H9 (cell line): ENCODE results near the gene PPP2R3B. TPM values are rescaled to one million over a fixed set of nuclear protein-coding genes. Genes with fewer than 3 reads are reported as not detected.
A peak's percentile ranks its signal among the peaks of the same experiment; 100 is the strongest.

Experiments used
- DNase-seq: peaks from one replicate; pipeline ENCODE4 v3.0.0-alpha.2; 2017
- H2AFZ ChIP-seq: one replicate; pipeline ENCODE4 v1.6.1; 2013; ENCODE audit warnings: mild to moderate bottlenecking, low read length, control low read depth, moderate library complexity
- H2AK5ac ChIP-seq: 2 replicates; pipeline ENCODE4 v1.6.1; 2013; ENCODE audit warnings: low read length, control low read depth, mixed read lengths; ENCODE audit not compliant: insufficient read length
- H2BK120ac ChIP-seq: one replicate; pipeline ENCODE4 v1.6.1; 2013; ENCODE audit warnings: low read depth, mild to moderate bottlenecking, low read length, control low read depth, inconsistent platforms; ENCODE audit not compliant: poor library complexity, severe bottlenecking
- H2BK12ac ChIP-seq: 2 replicates; pipeline ENCODE4 v1.6.1; 2013; ENCODE audit warnings: low read length, control low read depth, mixed read lengths, low read depth; ENCODE audit not compliant: insufficient read length
- H2BK15ac ChIP-seq: 2 replicates; pipeline ENCODE4 v1.6.1; 2013; ENCODE audit warnings: low read depth, low read length, control low read depth
- H2BK20ac ChIP-seq: one replicate; pipeline ENCODE4 v1.6.1; 2013; ENCODE audit warnings: low read depth, mild to moderate bottlenecking, low read length, control low read depth, inconsistent platforms; ENCODE audit not compliant: poor library complexity, severe bottlenecking
- H2BK5ac ChIP-seq: 2 replicates; pipeline ENCODE4 v1.6.1; 2013; ENCODE audit warnings: low read length, control low read depth, mixed read lengths; ENCODE audit not compliant: insufficient read length
- H3K14ac ChIP-seq: 2 replicates; pipeline ENCODE4 v1.6.1; 2013; ENCODE audit warnings: low read length, control low read depth; ENCODE audit not compliant: insufficient read depth
- H3K18ac ChIP-seq: 2 replicates; pipeline ENCODE4 v1.6.1; 2013; ENCODE audit warnings: low read depth, mild to moderate bottlenecking, mixed read lengths, low read length, control low read depth; ENCODE audit not compliant: insufficient read length
- H3K23ac ChIP-seq: 2 replicates; pipeline ENCODE4 v1.6.1; 2013; ENCODE audit warnings: low read length, control low read depth, mixed read lengths, low read depth; ENCODE audit not compliant: insufficient read length
- H3K23me2 ChIP-seq: 2 replicates; pipeline ENCODE4 v1.6.1; 2013; ENCODE audit warnings: low read depth, mild to moderate bottlenecking, mixed read lengths, low read length, control low read depth; ENCODE audit not compliant: insufficient read length, poor library complexity, severe bottlenecking
- H3K27ac ChIP-seq: 2 replicates; pipeline ENCODE4 v1.5.1; 2013; ENCODE audit warnings: low read length, control low read depth, mixed read lengths, low read depth; ENCODE audit not compliant: insufficient read length
- H3K27me3 ChIP-seq: 2 replicates; pipeline ENCODE4 v1.6.1; 2013; ENCODE audit warnings: low read length, control low read depth, inconsistent platforms; ENCODE audit not compliant: insufficient read depth
- H3K4ac ChIP-seq: 2 replicates; pipeline ENCODE4 v1.6.1; 2013; ENCODE audit warnings: low read depth, mild to moderate bottlenecking, control low read depth, inconsistent platforms, low read length, moderate library complexity
- H3K4me1 ChIP-seq: 2 replicates; pipeline ENCODE4 v1.6.1; 2013; ENCODE audit warnings: low read length, control low read depth, inconsistent platforms; ENCODE audit not compliant: insufficient read depth
- H3K4me2 ChIP-seq: 2 replicates; pipeline ENCODE4 v1.6.1; 2013; ENCODE audit warnings: low read length, control low read depth, mixed read lengths; ENCODE audit not compliant: insufficient read length, insufficient read depth
- H3K56ac ChIP-seq: 2 replicates; pipeline ENCODE4 v1.6.1; 2013; ENCODE audit warnings: low read depth, mild to moderate bottlenecking, mixed read lengths, low read length, control low read depth; ENCODE audit not compliant: insufficient read length
- H3K79me1 ChIP-seq: 2 replicates; pipeline ENCODE4 v1.6.1; 2013; ENCODE audit warnings: low read depth, mild to moderate bottlenecking, moderate library complexity, low read length, control low read depth, inconsistent platforms; ENCODE audit not compliant: insufficient read depth, poor library complexity, severe bottlenecking
- H3K79me2 ChIP-seq: 2 replicates; pipeline ENCODE4 v1.6.1; 2013; ENCODE audit warnings: low read length, control low read depth, inconsistent platforms; ENCODE audit not compliant: insufficient read depth
- H3K9ac ChIP-seq: 2 replicates; pipeline ENCODE4 v1.6.1; 2013; ENCODE audit warnings: low read length, control low read depth, mixed read lengths; ENCODE audit not compliant: insufficient read length; ENCODE audit errors: extremely low read depth
- H3K9me3 ChIP-seq: one replicate; pipeline ENCODE4 v1.6.1; 2013; ENCODE audit warnings: low read depth, low read length, inconsistent platforms; ENCODE audit not compliant: control insufficient read depth
- H3T11ph ChIP-seq: one replicate; pipeline ENCODE4 v1.6.1; 2013; ENCODE audit warnings: mild to moderate bottlenecking, low read length, control low read depth, inconsistent platforms
- H4K20me1 ChIP-seq: one replicate; pipeline ENCODE4 v1.6.1; 2013; ENCODE audit not compliant: control insufficient read depth, insufficient read length, insufficient read depth
- H4K5ac ChIP-seq: 2 replicates; pipeline ENCODE4 v1.6.1; 2013; ENCODE audit warnings: low read depth, mild to moderate bottlenecking, mixed read lengths, low read length, control low read depth; ENCODE audit not compliant: insufficient read length
- H4K8ac ChIP-seq: replicated peaks from 2 replicates; pipeline ENCODE4 v1.6.1; 2013; ENCODE audit warnings: low read length, control low read depth, mixed read lengths, low read depth; ENCODE audit not compliant: insufficient read length
- H4K91ac ChIP-seq: 2 replicates; pipeline ENCODE4 v1.6.1; 2013; ENCODE audit warnings: low read depth, mild to moderate bottlenecking, moderate library complexity, mixed read lengths, low read length, control low read depth; ENCODE audit not compliant: insufficient read length
- H3K27ac Mint-ChIP-seq, 3 experiments: 2 replicates in 2 of 3; 3 replicates in 1 of 3; pipeline ENCODE4 v1.8.0; 2020 to 2021; ENCODE audit warnings: mixed read lengths in 3 of 3, mild to moderate bottlenecking in 1 of 3, moderate library complexity in 1 of 3
- H3K27me3 Mint-ChIP-seq: 2 replicates; pipeline ENCODE4 v1.8.0; 2021; ENCODE audit warnings: low read depth, mild to moderate bottlenecking, moderate library complexity, mixed read lengths
- H3K36me3 Mint-ChIP-seq, 3 experiments: 2 replicates in 2 of 3; 3 replicates in 1 of 3; pipeline ENCODE4 v1.8.0; 2020 to 2021; ENCODE audit warnings: low read depth in 3 of 3, mixed read lengths in 3 of 3; ENCODE audit not compliant: insufficient read depth in 1 of 3
- H3K4me1 Mint-ChIP-seq, 2 experiments: 2 replicates each; pipeline ENCODE4 v1.8.0; 2020; ENCODE audit warnings: mixed read lengths in 2 of 2
- H3K4me3 Mint-ChIP-seq, 2 experiments: 2 replicates in 1 of 2; 3 replicates in 1 of 2; pipeline ENCODE4 v1.8.0; 2020 to 2021; ENCODE audit warnings: mild to moderate bottlenecking in 2 of 2, mixed read lengths in 2 of 2, moderate library complexity in 1 of 2
- H3K9me3 Mint-ChIP-seq, 2 experiments: 2 replicates in 1 of 2; 3 replicates in 1 of 2; pipeline ENCODE4 v1.8.0; 2020; ENCODE audit warnings: mild to moderate bottlenecking in 2 of 2, mixed read lengths in 2 of 2, moderate library complexity in 1 of 2
- WGBS: extraction: QIAGEN DNeasy Blood & Tissue Kit; methylation state at CpG from one replicate; pipeline ENCODE4 v1.1.7; 2013; ENCODE audit warnings: missing lambda C conversion rate, low lambda C conversion rate, mixed read lengths; ENCODE audit not compliant: insufficient read length; ENCODE audit errors: extremely low coverage; 5-methylcytosine and 5-hydroxymethylcytosine counted together
- total RNA-seq: library from RNA; stranded (reverse); gene quantifications from 2 replicates; pipeline ENCODE4 v1.2.1, GENCODE V29; 2021
- TF ChIP-seq, protein P1 (sequence below): fragments of 200-600 bp; sonication (generic); conservative IDR thresholded peaks from 3 replicates; pipeline ENCODE4 v1.8.0; 2021; ENCODE audit warnings: antibody characterized with exemption, mild to moderate bottlenecking

The PPP2R3B gene
- total RNA-seq, 1 experiment from 2014 or later = 72.1 TPM

DNA sequence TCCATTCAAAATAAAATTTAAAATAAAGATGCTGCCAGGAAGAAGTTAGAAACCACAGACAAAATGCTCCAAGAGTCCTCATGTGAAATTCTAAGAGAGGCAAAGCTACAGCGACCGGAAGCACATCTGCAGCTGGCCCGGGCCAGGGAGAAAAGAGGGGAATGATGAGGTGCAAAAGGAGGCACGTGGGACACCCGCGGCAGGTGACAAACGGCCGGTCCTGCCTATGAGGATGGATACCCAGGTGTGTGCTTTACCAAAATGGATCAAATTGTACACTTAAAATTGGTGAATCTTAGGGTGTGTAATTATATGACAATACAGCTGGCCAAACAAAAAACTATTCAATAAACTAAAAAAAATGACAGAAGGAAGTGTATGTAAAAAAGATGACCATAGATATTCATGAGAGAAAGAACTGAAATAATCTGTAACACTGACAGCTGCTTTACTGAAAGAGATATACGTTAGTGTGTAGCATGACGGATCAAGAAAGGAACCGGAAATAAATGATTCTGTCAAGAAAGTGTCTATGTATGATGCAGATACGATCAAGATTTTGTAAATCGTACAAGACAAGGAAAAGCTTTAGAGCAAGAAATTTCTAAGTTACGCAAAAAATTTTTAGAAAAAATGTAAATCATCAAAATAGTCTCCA is 29.5 kb downstream of the PPP2R3B start:
- Mint-ChIP-seq H3K4me3 (no peak overlapping the region), H3K36me3 (peaks cover 43 to 80% (median 63%) of the 10 kb centered on the region in 3 experiments), H3K9me3 (0 out of 5 replicates have a peak, but pooled peaks cover 0 to 3% of the 10 kb centered on the region in 2 experiments), H3K27ac (0 out of 7 replicates have a peak overlapping the region, but pooled peaks of 1 of the 3 experiments have one; percentile 71), H3K27me3 (no peaks in the 10 kb centered on the region; the same call in 1 of the 2 replicates), H3K4me1 (no peaks in the 10 kb centered on the region)
- no peak overlapping the region for H2AK5ac ChIP-seq
- H2BK5ac ChIP-seq = no peak overlapping the region
- H2AFZ ChIP-seq = no peak overlapping the region
- H3K27ac ChIP-seq = no peak overlapping the region
- H3K9ac ChIP-seq = no peak overlapping the region
- H3K14ac ChIP-seq = no peak overlapping the region
- no peak overlapping the region for H3K18ac ChIP-seq
- H3K27me3 ChIP-seq = no peaks in the 10 kb centered on the region
- H2BK15ac ChIP-seq = no peak overlapping the region
- H3K56ac ChIP-seq = no peak overlapping the region
- H4K5ac ChIP-seq = no peak overlapping the region
- H3K23me2 ChIP-seq = no peaks in the 10 kb centered on the region
- no peak overlapping the region for H3K4me2 ChIP-seq
- H2BK12ac ChIP-seq = no peak overlapping the region
- H4K20me1 ChIP-seq = no peaks in the 10 kb centered on the region
- no peak overlapping the region for H3K4ac ChIP-seq
- no peak overlapping the region for H2BK120ac ChIP-seq
- H3K79me1 ChIP-seq = no peaks in the 10 kb centered on the region
- no peak overlapping the region for H4K8ac ChIP-seq
- TF ChIP-seq, protein P1, sequence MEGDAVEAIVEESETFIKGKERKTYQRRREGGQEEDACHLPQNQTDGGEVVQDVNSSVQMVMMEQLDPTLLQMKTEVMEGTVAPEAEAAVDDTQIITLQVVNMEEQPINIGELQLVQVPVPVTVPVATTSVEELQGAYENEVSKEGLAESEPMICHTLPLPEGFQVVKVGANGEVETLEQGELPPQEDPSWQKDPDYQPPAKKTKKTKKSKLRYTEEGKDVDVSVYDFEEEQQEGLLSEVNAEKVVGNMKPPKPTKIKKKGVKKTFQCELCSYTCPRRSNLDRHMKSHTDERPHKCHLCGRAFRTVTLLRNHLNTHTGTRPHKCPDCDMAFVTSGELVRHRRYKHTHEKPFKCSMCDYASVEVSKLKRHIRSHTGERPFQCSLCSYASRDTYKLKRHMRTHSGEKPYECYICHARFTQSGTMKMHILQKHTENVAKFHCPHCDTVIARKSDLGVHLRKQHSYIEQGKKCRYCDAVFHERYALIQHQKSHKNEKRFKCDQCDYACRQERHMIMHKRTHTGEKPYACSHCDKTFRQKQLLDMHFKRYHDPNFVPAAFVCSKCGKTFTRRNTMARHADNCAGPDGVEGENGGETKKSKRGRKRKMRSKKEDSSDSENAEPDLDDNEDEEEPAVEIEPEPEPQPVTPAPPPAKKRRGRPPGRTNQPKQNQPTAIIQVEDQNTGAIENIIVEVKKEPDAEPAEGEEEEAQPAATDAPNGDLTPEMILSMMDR = no peak
- no peaks in the 10 kb centered on the region; the same call in 1 of the 2 replicates for H3K79me2 ChIP-seq
- no peaks in the 10 kb centered on the region for H3K4me1 ChIP-seq
- H3T11ph ChIP-seq = no peak overlapping the region
- H2BK20ac ChIP-seq = no peak overlapping the region
- no peak for DNase-seq
- WGBS = no CpG with 5 or more reads among the region's 14 CpGs
- no peak overlapping the region for H3K23ac ChIP-seq
- no peaks in the 10 kb centered on the region for H3K9me3 ChIP-seq
- no peak overlapping the region for H4K91ac ChIP-seq
